Adipocyte (in vitro differentiated cells): ENCODE results near the gene CASP8AP2.

Experiments used
- DNase-seq: peaks from one replicate; pipeline ENCODE4 v3.0.0-alpha.2; 2015; ENCODE audit warnings: low read depth
- H3K27me3 ChIP-seq: replicated peaks from 2 replicates; pipeline ENCODE4 v1.7.0; 2013; ENCODE audit warnings: mild to moderate bottlenecking, low read length, moderate library complexity; ENCODE audit not compliant: control insufficient read depth, insufficient read depth
- H3K36me3 ChIP-seq: 2 replicates; pipeline ENCODE4 v1.7.0; 2013; ENCODE audit warnings: low read length, mild to moderate bottlenecking, moderate library complexity; ENCODE audit not compliant: control insufficient read depth, insufficient read depth, severe bottlenecking
- H3K4me1 ChIP-seq: 2 replicates; pipeline ENCODE4 v1.7.0; 2013; ENCODE audit warnings: mild to moderate bottlenecking, low read length, moderate library complexity; ENCODE audit not compliant: control insufficient read depth, insufficient read depth
- H3K4me3 ChIP-seq: 2 replicates; pipeline ENCODE4 v1.7.0; 2013; ENCODE audit warnings: mild to moderate bottlenecking, low read length, moderate library complexity
- H3K9ac ChIP-seq: 2 replicates; pipeline ENCODE4 v1.7.0; 2013; ENCODE audit warnings: mild to moderate bottlenecking, low read length, moderate library complexity
- H3K9me3 ChIP-seq: 2 replicates; pipeline ENCODE4 v1.7.0; 2013; ENCODE audit warnings: mild to moderate bottlenecking, low read length, moderate library complexity; ENCODE audit not compliant: control insufficient read depth

CASP8AP2 gene

GRCh38 chr6:89858041-89858440, 28.4 kb downstream of the CASP8AP2 start:
- no peak overlapping the region for H3K9ac ChIP-seq
- H3K27me3 ChIP-seq, result no peaks in the 10 kb centered on the region
- H3K36me3 ChIP-seq, result peaks cover 76% of the 10 kb centered on the region
- H3K4me1 ChIP-seq, result peaks cover 7% of the 10 kb centered on the region
- no peaks in the 10 kb centered on the region for H3K9me3 ChIP-seq
- H3K4me3 ChIP-seq, result no peak overlapping the region
- no peak for DNase-seq

GRCh38 chr6:89859744-89860143, 30.1 kb downstream of the CASP8AP2 start:
- no peak for DNase-seq
- Histone ChIP-seq H3K27me3 (no peaks in the 10 kb centered on the region), H3K4me1 (peaks cover 7% of the 10 kb centered on the region), H3K9me3 (no peaks in the 10 kb centered on the region), H3K36me3 (peaks cover 78% of the 10 kb centered on the region), H3K4me3 (no peak overlapping the region), H3K9ac (no peak overlapping the region)

GRCh38 chr6:89862273-89862672, 32.6 kb downstream of the CASP8AP2 start:
- H3K9me3 ChIP-seq, result no peaks in the 10 kb centered on the region
- H3K9ac ChIP-seq, result no peak overlapping the region
- H3K4me3 ChIP-seq, result no peak overlapping the region
- no peaks in the 10 kb centered on the region for H3K27me3 ChIP-seq
- no peak for DNase-seq
- peaks cover 7% of the 10 kb centered on the region for H3K4me1 ChIP-seq
- H3K36me3 ChIP-seq, result peaks cover 68% of the 10 kb centered on the region

- peaks cover 70% of the 10 kb centered on the region for H3K36me3 ChIP-seq
Observed at GRCh38 chr6:89862698-89863097, 33.0 kb downstream of the CASP8AP2 start.

GRCh38 chr6:89866024-89866678, 36.5 kb downstream of the CASP8AP2 start:
- no peak overlapping the region for H3K4me3 ChIP-seq
- DNase-seq, result no peak
- H3K9me3 ChIP-seq, result no peaks in the 10 kb centered on the region
- H3K27me3 ChIP-seq, result no peaks in the 10 kb centered on the region
- peaks cover 70% of the 10 kb centered on the region for H3K36me3 ChIP-seq
- peaks cover 7% of the 10 kb centered on the region for H3K4me1 ChIP-seq
- no peak overlapping the region for H3K9ac ChIP-seq

More at GRCh38 chr6:89862698-89863097, 33.0 kb downstream of the CASP8AP2 start:
- Histone ChIP-seq H3K27me3 (no peaks in the 10 kb centered on the region), H3K9ac (no peak overlapping the region), H3K4me1 (peaks cover 7% of the 10 kb centered on the region), H3K4me3 (no peak overlapping the region), H3K9me3 (no peaks in the 10 kb centered on the region)
- no peak for DNase-seq

GRCh38 chr6:89873721-89874120, 44.0 kb downstream of the CASP8AP2 start:
- Histone ChIP-seq H3K4me3 (no peak overlapping the region), H3K27me3 (no peaks in the 10 kb centered on the region), H3K36me3 (peaks cover 34% of the 10 kb centered on the region), H3K4me1 (no peaks in the 10 kb centered on the region), H3K9ac (no peak overlapping the region), H3K9me3 (no peaks in the 10 kb centered on the region)
- DNase-seq, result no peak

GRCh38 chr6:89874438-89874837, 44.8 kb downstream of the CASP8AP2 start:
- no peak for DNase-seq
- no peaks in the 10 kb centered on the region for H3K27me3 ChIP-seq
- H3K36me3 ChIP-seq, result peaks cover 30% of the 10 kb centered on the region
- no peaks in the 10 kb centered on the region for H3K9me3 ChIP-seq
- H3K4me3 ChIP-seq, result no peak overlapping the region
- H3K9ac ChIP-seq, result no peak overlapping the region
- H3K4me1 ChIP-seq, result no peaks in the 10 kb centered on the region

- no peaks in the 10 kb centered on the region for H3K9me3 ChIP-seq
- no peak overlapping the region for H3K9ac ChIP-seq
- H3K27me3 ChIP-seq, result peaks cover 21% of the 10 kb centered on the region
- H3K4me3 ChIP-seq, result no peak overlapping the region
- H3K4me1 ChIP-seq, result no peaks in the 10 kb centered on the region
- no peaks in the 10 kb centered on the region for H3K36me3 ChIP-seq
- no peak for DNase-seq
Observed at GRCh38 chr6:89886378-89887120, 56.9 kb downstream of the CASP8AP2 start.

GRCh38 chr6:89887452-89888137, 57.9 kb downstream of the CASP8AP2 start:
- H3K36me3 ChIP-seq, result no peaks in the 10 kb centered on the region
- H3K4me1 ChIP-seq, result no peaks in the 10 kb centered on the region
- no peak overlapping the region for H3K4me3 ChIP-seq
- no peak overlapping the region for H3K9ac ChIP-seq
- no peak for DNase-seq
- H3K9me3 ChIP-seq, result no peaks in the 10 kb centered on the region
- H3K27me3 ChIP-seq, result peaks cover 27% of the 10 kb centered on the region

- Histone ChIP-seq H3K36me3 (no peaks in the 10 kb centered on the region), H3K9me3 (no peaks in the 10 kb centered on the region), H3K4me3 (no peak overlapping the region), H3K27me3 (peaks cover 27% of the 10 kb centered on the region), H3K9ac (no peak overlapping the region), H3K4me1 (no peaks in the 10 kb centered on the region)
- DNase-seq, result no peak
Observed at GRCh38 chr6:89888138-89888514, 58.4 kb downstream of the CASP8AP2 start.

GRCh38 chr6:89888871-89889270, 59.2 kb downstream of the CASP8AP2 start:
- H3K9me3 ChIP-seq, result peaks cover 3% of the 10 kb centered on the region
- no peak overlapping the region for H3K9ac ChIP-seq
- no peak overlapping the region for H3K4me3 ChIP-seq
- H3K27me3 ChIP-seq, result peaks cover 34% of the 10 kb centered on the region
- no peaks in the 10 kb centered on the region for H3K4me1 ChIP-seq
- H3K36me3 ChIP-seq, result no peaks in the 10 kb centered on the region
- no peak for DNase-seq
